A673 (cell line): Measurements from ENCODE around the gene ZNHIT3.

Experiments
- EZH2 ChIP-seq: fragments of 200-600 bp; sonication (generic); IDR thresholded peaks from 2 replicates; pipeline ENCODE4 v1.6.1; 2017; ENCODE audit warnings: borderline replicate concordance, low read depth, mild to moderate bottlenecking, mixed read lengths, antibody characterized with exemption, low read length; ENCODE audit not compliant: poor library complexity, severe bottlenecking
- TF ChIP-seq, protein P1 (sequence below): fragments of 300-800, 200-600 bp; sonication (generic); conservative IDR thresholded peaks from 2 replicates; pipeline ENCODE4 v1.5.1; 2017; ENCODE audit warnings: low read depth, mild to moderate bottlenecking, antibody characterized with exemption, low read length, moderate library complexity, mixed read lengths

DNA sequence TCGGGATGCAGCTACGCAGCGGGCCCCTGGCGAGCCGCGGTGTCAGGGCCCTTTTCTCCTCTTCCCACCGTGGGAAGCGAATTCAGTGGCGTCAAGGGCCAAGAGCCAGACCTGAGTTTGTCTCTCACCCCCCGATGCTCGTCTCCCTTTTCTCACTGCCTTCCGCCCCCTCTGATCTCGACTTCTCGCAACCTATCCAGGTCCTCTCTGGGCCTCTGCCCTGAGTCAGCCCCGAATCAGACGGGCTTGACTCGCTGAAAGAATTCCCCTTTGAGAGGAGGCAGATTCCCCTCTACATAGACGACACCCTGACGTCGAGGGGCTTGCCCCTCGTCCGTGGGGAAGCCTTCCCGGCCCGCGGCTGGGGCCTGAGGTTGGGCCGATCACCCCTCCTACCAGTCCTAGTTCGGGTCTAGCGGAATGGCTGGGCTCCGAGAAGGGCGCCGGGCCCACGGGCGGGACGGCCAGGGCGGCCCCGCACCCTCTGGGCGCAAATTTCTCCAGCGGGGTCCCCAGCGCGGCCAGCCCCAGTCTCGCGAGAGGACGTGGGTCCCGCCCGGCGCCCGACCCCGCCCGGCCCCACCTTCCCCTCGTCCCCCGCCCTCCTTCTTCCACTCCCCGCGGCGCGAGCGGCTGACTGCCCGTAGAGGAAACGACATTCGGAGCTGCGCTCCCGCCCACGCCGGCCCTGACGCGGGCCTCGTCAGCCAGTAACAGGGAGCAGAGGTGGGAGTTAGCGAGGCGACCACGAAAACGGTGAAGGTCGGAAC lies 58.0 kb downstream of the ZNHIT3 start, which contains the start of gene GGNBP2:
- TF ChIP-seq, protein P1, sequence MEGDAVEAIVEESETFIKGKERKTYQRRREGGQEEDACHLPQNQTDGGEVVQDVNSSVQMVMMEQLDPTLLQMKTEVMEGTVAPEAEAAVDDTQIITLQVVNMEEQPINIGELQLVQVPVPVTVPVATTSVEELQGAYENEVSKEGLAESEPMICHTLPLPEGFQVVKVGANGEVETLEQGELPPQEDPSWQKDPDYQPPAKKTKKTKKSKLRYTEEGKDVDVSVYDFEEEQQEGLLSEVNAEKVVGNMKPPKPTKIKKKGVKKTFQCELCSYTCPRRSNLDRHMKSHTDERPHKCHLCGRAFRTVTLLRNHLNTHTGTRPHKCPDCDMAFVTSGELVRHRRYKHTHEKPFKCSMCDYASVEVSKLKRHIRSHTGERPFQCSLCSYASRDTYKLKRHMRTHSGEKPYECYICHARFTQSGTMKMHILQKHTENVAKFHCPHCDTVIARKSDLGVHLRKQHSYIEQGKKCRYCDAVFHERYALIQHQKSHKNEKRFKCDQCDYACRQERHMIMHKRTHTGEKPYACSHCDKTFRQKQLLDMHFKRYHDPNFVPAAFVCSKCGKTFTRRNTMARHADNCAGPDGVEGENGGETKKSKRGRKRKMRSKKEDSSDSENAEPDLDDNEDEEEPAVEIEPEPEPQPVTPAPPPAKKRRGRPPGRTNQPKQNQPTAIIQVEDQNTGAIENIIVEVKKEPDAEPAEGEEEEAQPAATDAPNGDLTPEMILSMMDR, result no peak
- no peak for TF ChIP-seq EZH2
